ENCODE data around the gene SLC8A3. TPM values are rescaled to one million over a fixed set of nuclear protein-coding genes. Genes with fewer than 3 reads are reported as not detected.

SLC8A3 gene
- total RNA-seq, 2 donors from 2014 or later = 0.40 TPM

- DNase-seq = no peak
- no peak overlapping the region for H3K4me3 ChIP-seq
- no peaks in the 10 kb centered on the region for H3K9me3 ChIP-seq
- H3K9ac ChIP-seq (ENCODE audit: low read depth in 2 of 2, low read length in 2 of 2) = no peak overlapping the region
- H3K27me3 ChIP-seq = no peaks in the 10 kb centered on the region
- H3K27ac ChIP-seq = no peak overlapping the region
- no peaks in the 10 kb centered on the region for H3K36me3 ChIP-seq
- TF ChIP-seq CTCF (IDR thresholded peaks at IDR 0.05) = no peak
- no peaks in the 10 kb centered on the region for H3K4me1 ChIP-seq
- intact Hi-C loops (cut with DNase I) = no loop called here
Measured at GRCh38 chr14:70050136-70050535, 138.6 kb downstream of the SLC8A3 start.

GRCh38 chr14:70049605-70050004 lies 139.1 kb downstream of the SLC8A3 start:
- Histone ChIP-seq H3K4me3 (no peak overlapping the region), H3K9me3 (no peaks in the 10 kb centered on the region), H3K36me3 (no peaks in the 10 kb centered on the region), H3K27ac (no peak overlapping the region), H3K4me1 (no peaks in the 10 kb centered on the region), H3K9ac (ENCODE audit: low read depth in 2 of 2, low read length in 2 of 2) (no peak overlapping the region), H3K27me3 (no peaks in the 10 kb centered on the region)
- DNase-seq = no peak
- intact Hi-C loops (cut with DNase I) = no loop called here
- no peak for TF ChIP-seq CTCF (IDR thresholded peaks at IDR 0.05)

- no peaks in the 10 kb centered on the region for H3K9me3 ChIP-seq
- DNase-seq = no peak
- intact Hi-C loops (cut with DNase I) = no loop called here
- no peak for TF ChIP-seq CTCF (IDR thresholded peaks at IDR 0.05)
- H3K36me3 ChIP-seq = no peaks in the 10 kb centered on the region
- H3K4me1 ChIP-seq = no peaks in the 10 kb centered on the region
- no peak overlapping the region for H3K9ac ChIP-seq (ENCODE audit: low read depth in 2 of 2, low read length in 2 of 2)
- no peak overlapping the region for H3K27ac ChIP-seq
- no peak overlapping the region for H3K4me3 ChIP-seq
- H3K27me3 ChIP-seq = no peaks in the 10 kb centered on the region
Measured at GRCh38 chr14:70048313-70048654, 140.5 kb downstream of the SLC8A3 start.

GRCh38 chr14:70047598-70048312 lies 141.0 kb downstream of the SLC8A3 start:
- intact Hi-C loops (cut with DNase I) = no loop called here
- no peak overlapping the region for H3K4me3 ChIP-seq
- TF ChIP-seq CTCF (IDR thresholded peaks at IDR 0.05) = no peak

GRCh38 chr14:70045844-70046535 lies 142.8 kb downstream of the SLC8A3 start:
- Histone ChIP-seq H3K4me3 (no peak overlapping the region), H3K27me3 (no peaks in the 10 kb centered on the region), H3K27ac (no peak overlapping the region), H3K36me3 (no peaks in the 10 kb centered on the region), H3K9me3 (no peaks in the 10 kb centered on the region), H3K4me1 (no peaks in the 10 kb centered on the region), H3K9ac (ENCODE audit: low read depth in 2 of 2, low read length in 2 of 2) (no peak overlapping the region)
- peak; percentile 77 for TF ChIP-seq CTCF (IDR thresholded peaks at IDR 0.05)
- intact Hi-C loops (cut with DNase I) = no loop called here
- DNase-seq = peak; percentile 85

More at GRCh38 chr14:70047598-70048312, 141.0 kb downstream of the SLC8A3 start:
- no peaks in the 10 kb centered on the region for H3K27me3 ChIP-seq
- H3K36me3 ChIP-seq = no peaks in the 10 kb centered on the region
- H3K9me3 ChIP-seq = no peaks in the 10 kb centered on the region
- DNase-seq = no peak
- no peak overlapping the region for H3K27ac ChIP-seq
- H3K4me1 ChIP-seq = no peaks in the 10 kb centered on the region
- H3K9ac ChIP-seq (ENCODE audit: low read depth in 2 of 2, low read length in 2 of 2) = no peak overlapping the region
